ENCODE results near the gene GLTP.

The GLTP gene

DNA sequence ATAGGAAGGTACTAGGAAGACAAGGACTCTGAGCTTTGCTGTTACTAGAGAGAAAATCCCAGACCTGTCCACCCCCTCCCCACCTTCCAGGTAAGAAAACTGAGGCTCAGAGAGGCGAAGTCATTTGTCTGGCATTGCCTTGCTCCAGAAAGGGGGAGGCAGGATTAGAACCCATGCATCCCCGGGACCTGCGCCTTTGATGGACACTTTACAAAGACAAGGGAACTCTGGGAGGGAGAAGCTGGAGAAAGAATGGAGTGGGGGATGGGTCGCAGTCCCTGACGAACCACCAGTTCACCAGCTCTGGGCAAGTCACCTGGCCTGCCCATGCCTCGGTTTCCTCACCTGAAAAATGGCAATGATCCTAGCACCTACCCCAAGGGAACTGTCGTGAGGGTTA lies 57.9 kb downstream of the GLTP start:
- no peak overlapping the region for H3K4me3 ChIP-seq (ENCODE audit: low read depth, low read length)
- no peak for DNase-seq (ENCODE audit: low read depth)
- TF ChIP-seq, protein P1, sequence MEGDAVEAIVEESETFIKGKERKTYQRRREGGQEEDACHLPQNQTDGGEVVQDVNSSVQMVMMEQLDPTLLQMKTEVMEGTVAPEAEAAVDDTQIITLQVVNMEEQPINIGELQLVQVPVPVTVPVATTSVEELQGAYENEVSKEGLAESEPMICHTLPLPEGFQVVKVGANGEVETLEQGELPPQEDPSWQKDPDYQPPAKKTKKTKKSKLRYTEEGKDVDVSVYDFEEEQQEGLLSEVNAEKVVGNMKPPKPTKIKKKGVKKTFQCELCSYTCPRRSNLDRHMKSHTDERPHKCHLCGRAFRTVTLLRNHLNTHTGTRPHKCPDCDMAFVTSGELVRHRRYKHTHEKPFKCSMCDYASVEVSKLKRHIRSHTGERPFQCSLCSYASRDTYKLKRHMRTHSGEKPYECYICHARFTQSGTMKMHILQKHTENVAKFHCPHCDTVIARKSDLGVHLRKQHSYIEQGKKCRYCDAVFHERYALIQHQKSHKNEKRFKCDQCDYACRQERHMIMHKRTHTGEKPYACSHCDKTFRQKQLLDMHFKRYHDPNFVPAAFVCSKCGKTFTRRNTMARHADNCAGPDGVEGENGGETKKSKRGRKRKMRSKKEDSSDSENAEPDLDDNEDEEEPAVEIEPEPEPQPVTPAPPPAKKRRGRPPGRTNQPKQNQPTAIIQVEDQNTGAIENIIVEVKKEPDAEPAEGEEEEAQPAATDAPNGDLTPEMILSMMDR (IDR thresholded peaks at IDR 0.05; ENCODE audit: low read depth, low read length, missing control alignments) = no peak

DNA sequence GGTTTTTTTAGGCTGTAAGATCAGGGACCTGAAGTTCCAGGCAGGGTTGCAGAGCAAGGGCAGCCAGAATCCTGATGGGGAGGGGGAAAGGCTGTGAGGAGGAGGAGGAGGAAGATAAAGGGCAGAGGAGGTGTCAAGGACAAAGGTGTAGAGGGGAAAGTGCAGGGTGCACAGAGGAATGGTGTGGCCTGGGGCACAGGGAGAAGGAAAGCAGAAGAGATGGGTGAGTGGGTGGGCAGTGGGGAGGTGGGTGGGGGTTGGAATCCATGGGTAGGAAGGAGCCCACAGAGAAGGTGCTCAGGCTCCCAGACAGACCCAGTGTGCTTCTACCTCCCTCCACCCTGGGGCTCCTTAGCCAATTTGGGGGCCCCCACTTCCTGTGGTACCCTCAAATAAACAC lies 58.4 kb downstream of the GLTP start:
- no peak for DNase-seq (ENCODE audit: low read depth)
- TF ChIP-seq, protein P1 (IDR thresholded peaks at IDR 0.05; ENCODE audit: low read depth, low read length, missing control alignments) = no peak
- no peak overlapping the region for H3K4me3 ChIP-seq (ENCODE audit: low read depth, low read length)

DNA sequence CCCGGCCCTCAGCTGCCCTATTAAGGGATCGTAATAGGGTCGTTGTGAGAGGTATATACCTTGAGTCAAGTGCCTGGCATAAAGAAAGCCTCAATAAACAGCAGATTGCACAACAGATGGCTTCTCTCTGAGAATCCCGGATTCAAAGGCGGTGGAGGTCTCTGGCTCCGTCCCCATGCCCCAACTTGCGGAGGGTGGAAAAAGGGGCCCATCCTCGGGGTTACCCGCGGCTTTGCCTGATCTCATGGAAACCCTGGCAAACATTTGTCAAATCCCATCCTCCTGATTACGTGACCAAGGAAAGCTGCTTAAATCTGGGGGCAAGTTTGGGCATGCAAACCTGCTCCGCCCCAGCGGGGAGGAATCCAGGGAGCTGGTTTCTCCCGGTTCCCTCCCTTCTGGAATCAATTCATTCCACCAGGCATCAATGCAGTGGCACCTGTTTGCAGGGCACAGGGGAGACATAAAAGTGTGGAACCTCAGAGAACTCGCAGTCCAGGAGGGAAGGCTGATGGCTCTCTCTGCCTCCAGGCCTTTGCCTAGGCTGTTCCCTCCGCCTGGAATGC lies 59.4 kb downstream of the GLTP start:
- TF ChIP-seq, protein P1 (IDR thresholded peaks at IDR 0.05; ENCODE audit: low read depth, low read length, missing control alignments) = no peak
- DNase-seq (ENCODE audit: low read depth) = no peak
- H3K4me3 ChIP-seq (ENCODE audit: low read depth, low read length) = no peak overlapping the region

DNA sequence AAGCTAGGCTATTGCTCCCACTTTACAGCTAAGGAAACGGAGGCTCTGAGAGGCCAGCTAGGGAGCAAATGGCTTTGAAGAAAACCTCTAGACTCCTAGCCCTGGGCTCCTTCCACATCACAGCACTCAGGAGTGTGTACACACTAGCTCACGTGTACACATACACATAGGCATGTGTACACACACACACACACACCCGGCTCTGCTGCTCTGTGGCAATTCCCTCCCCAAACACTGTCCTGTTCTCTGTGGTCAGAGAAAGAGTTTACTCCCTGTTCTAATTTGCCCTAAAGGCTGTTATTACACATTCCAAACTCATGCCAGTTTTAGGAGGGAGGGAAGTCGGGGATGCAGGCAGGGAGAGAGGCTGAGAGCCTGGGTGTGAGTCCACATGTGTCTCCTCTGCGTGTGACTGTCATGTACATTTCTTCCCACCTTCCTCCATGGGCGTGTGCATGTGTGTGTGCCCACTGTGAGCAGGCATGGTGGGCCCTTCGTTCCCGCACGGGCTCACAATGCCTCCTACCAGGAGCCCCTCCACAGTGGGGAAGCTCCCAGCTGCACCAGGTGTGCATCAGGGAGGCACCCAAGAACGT lies 61.3 kb downstream of the GLTP start:
- no peak for DNase-seq (ENCODE audit: low read depth)
- no peak overlapping the region for H3K4me3 ChIP-seq (ENCODE audit: low read depth, low read length)
- TF ChIP-seq, protein P1 (IDR thresholded peaks at IDR 0.05; ENCODE audit: low read depth, low read length, missing control alignments) = no peak

DNA sequence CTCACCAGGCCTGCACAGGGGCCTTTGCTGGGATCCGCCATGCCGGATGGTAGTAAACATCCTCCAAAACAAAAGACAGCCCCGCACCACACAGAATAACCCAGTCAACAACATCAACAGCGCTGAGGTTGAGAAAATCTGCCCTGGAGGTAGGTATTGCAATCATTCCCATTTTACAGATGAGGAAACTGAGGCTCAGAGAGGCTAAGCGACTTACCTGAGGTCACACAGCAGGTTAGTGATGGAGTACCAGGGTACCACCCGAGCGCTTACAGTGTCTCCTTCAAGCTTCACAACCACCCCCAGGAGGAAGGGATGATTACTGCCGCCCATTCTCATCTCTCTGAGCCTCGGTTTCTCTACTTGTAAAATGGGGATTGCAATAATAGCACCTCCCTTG lies 62.1 kb downstream of the GLTP start:
- TF ChIP-seq, protein P1 (IDR thresholded peaks at IDR 0.05; ENCODE audit: low read depth, low read length, missing control alignments) = no peak
- DNase-seq (ENCODE audit: low read depth) = no peak
- no peak overlapping the region for H3K4me3 ChIP-seq (ENCODE audit: low read depth, low read length)

DNA sequence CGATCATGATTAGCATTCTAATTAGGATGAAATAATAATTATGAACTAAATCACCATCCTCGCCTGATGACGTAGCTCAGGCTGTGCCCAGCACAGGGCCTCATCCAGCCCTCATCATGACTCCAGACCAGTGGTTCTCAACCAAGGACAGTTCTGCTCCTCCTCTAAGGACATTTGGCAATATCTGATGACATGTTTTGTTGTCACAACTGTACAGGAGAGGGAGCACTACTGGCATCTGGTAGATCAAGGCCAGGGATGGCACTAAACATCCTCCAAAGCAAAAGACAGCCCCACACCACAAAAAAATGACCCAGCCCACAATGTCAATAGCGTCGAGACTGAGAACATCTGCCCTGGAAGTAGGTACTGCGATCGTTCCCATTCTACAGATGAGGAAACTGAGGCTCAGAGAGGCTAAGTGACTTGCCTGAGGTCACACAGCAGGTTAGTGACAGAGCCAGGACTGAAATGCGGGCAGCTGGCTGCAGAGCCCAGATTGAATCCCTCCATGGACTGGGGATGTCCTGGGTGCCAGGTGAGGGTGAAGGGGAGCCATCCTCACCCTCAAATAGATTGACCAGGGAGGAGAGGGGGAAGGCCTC lies 62.6 kb downstream of the GLTP start:
- TF ChIP-seq, protein P1 (IDR thresholded peaks at IDR 0.05; ENCODE audit: low read depth, low read length, missing control alignments) = no peak
- no peak for DNase-seq (ENCODE audit: low read depth)
- H3K4me3 ChIP-seq (ENCODE audit: low read depth, low read length) = no peak overlapping the region

DNA sequence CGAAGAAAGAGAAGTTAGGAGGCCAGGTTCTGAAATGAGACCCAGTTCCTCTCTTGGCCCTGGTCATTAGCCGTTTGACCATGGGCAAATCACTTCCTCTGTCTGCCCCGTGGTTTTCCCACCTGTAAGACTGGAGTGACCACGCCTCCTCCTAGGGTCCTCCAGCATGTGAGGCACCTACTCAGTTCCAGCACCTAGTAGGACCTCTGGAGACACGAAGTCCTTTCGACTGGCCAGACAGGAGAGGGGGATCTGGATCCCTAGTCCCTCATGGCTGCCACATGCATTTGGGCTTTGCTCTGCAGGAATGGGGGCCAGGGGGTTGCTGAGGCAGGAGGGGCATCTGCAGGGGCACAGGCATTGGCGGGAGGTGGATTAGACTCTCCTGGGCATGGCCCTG lies 63.5 kb downstream of the GLTP start:
- DNase-seq (ENCODE audit: low read depth) = no peak
- no peak overlapping the region for H3K4me3 ChIP-seq (ENCODE audit: low read depth, low read length)
- TF ChIP-seq, protein P1 (IDR thresholded peaks at IDR 0.05; ENCODE audit: low read depth, low read length, missing control alignments) = no peak

Measured in GM12864 (cell line).